Measurements from ENCODE around the gene QRFP. TPM values are rescaled to one million over a fixed set of nuclear protein-coding genes. Genes with fewer than 3 reads are reported as not detected.

Gene QRFP
- total and polyA plus RNA-seq, 2 of the 8 experiments (the other 6 are each of a cell fraction or from before 2014, with no cell fraction given): not detected

DNA sequence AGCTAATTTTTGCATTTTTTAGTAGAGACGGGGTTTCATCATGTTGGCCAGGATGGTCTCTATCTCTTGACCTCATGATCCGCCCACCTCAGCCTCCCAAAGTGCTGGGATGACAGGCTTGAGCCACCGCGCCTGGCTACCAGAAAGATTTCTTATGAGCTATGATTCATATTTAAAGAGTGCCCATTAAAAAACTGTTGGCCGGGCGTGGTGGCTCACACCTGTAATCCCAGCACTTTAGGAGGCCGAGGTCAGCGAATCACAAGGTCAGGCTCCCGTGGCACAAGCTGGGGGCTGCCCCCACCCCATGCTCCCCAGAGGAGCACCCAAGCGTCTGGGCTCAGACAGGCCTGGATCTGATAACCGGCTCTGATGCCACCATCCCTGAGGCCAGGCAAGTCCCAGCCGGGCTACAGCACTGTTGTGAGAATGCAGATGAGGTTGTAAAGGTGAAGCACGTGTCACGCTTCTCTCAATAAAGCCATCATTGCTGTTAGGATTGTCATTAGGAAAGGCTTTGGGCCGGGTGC, 13.9 kb downstream of the QRFP start:
- no peak overlapping the region for H3K14ac ChIP-seq (ENCODE audit: insufficient read length)
- no peak overlapping the region for H4K91ac ChIP-seq (replicated peaks; ENCODE audit: insufficient read length, low read length)
- H3K4ac ChIP-seq (replicated peaks; ENCODE audit: insufficient read length, low read depth, low read length): no peak overlapping the region
- H2AFZ ChIP-seq (ENCODE audit: low read length): no peak overlapping the region
- no peaks in the 10 kb centered on the region for H3K4me1 ChIP-seq (replicated peaks in 1 of 4; ENCODE audit: control insufficient read depth in 3 of 4, insufficient read depth in 4 of 4, low read length in 3 of 4)
- no peak overlapping the region for H2BK15ac ChIP-seq (ENCODE audit: low read length)
- H3K18ac ChIP-seq (ENCODE audit: extremely low read depth, low read length): no peak overlapping the region
- no peak overlapping the region for H4K8ac ChIP-seq (ENCODE audit: extremely low read depth, insufficient read depth, low read length)
- ChIA-PET POLR2A (ENCODE audit: partially characterized antibody) (no interaction called here), CTCF (ENCODE audit: partially characterized antibody) (interaction anchor here (0.7 to 5.6 kb wide), 6 partner anchors 12 to 182 kb away, joined by 3 to 29 read pairs (median 4); no protein-coding TSS in a partner anchor)
- 94% methylated on average over 15 of the region's 15 CpGs; no CpG with 5 or more reads in 1 of the 2 experiments for WGBS, 2 experiments (ENCODE audit: extremely low coverage in 1 of 2, insufficient coverage in 1 of 2, insufficient read length in 1 of 2, insufficient replicate concordance in 2 of 2, low coverage in 1 of 2, low lambda C conversion rate in 2 of 2, missing lambda C conversion rate in 1 of 2)
- peaks cover 42 to 89% (median 76%) of the 10 kb centered on the region in 4 experiments for H3K36me3 ChIP-seq (ENCODE audit: control insufficient read depth in 2 of 4, insufficient read depth in 4 of 4, low read length in 3 of 4)
- H3K27me3 ChIP-seq (replicated peaks in 1 of 4; ENCODE audit: control insufficient read depth in 3 of 4, extremely low read depth in 1 of 4, insufficient read depth in 3 of 4, low read length in 3 of 4): no peaks in the 10 kb centered on the region
- H2AK5ac ChIP-seq (ENCODE audit: low read depth, low read length): no peak overlapping the region
- H3K9ac ChIP-seq (replicated peaks in 1 of 4; ENCODE audit: extremely low read depth in 1 of 4, low read depth in 3 of 4, low read length in 3 of 4): no peak overlapping the region
- no peak overlapping the region for H2BK20ac ChIP-seq (ENCODE audit: low read length)
- H3K4me3 ChIP-seq (ENCODE audit: extremely low read depth in 1 of 4, insufficient read depth in 2 of 4, low read depth in 3 of 4, low read length in 4 of 4): no peak overlapping the region
- H2BK12ac ChIP-seq (ENCODE audit: low read depth, low read length): no peak overlapping the region
- H3K79me1 ChIP-seq (ENCODE audit: low read depth, low read length): 0 out of 2 replicates have a peak, but pooled peaks cover 3% of the 10 kb centered on the region
- H4K5ac ChIP-seq (ENCODE audit: insufficient read length, low read depth, low read length): no peak overlapping the region
- FAIRE-seq (no peak), DNase-seq (ENCODE audit: low read depth in 1 of 2, low spot score in 2 of 2) (no peak)
- no peaks in the 10 kb centered on the region for H3K9me3 ChIP-seq (ENCODE audit: insufficient read depth in 2 of 2, low read depth in 1 of 2, low read length in 1 of 2)
- no peaks in the 10 kb centered on the region for H3K23me2 ChIP-seq (ENCODE audit: low read depth, low read length)
- H3K4me2 ChIP-seq (ENCODE audit: insufficient read depth in 1 of 2, low read depth in 2 of 2, low read length in 2 of 2): no peak overlapping the region
- H4K20me1 ChIP-seq (replicated peaks in 1 of 2; ENCODE audit: control insufficient read depth in 1 of 2, insufficient read depth in 2 of 2, low read length in 2 of 2): peaks cover 1 to 13% of the 10 kb centered on the region in 2 experiments
- H3K23ac ChIP-seq (ENCODE audit: insufficient read length): no peak overlapping the region
- H2BK120ac ChIP-seq (replicated peaks; ENCODE audit: low read depth, low read length): no peak overlapping the region
- no peak overlapping the region for H3K56ac ChIP-seq (replicated peaks; ENCODE audit: insufficient read length, low read depth, low read length)
- H3K27ac ChIP-seq (ENCODE audit: low read depth, low read length): no peak overlapping the region; the same call in 1 of the 2 replicates
- H2BK5ac ChIP-seq (ENCODE audit: low read depth, low read length): no peak overlapping the region
- no peaks in the 10 kb centered on the region for H3K79me2 ChIP-seq (ENCODE audit: control insufficient read depth in 1 of 2, insufficient read depth in 2 of 2, low read length in 2 of 2)
- TF ChIP-seq TAF7 (optimal IDR thresholded peaks at IDR 0.05; ENCODE audit: borderline replicate concordance, low read depth, low read length) (no peak), TEAD4 (IDR thresholded peaks at IDR 0.05; ENCODE audit: low read depth, low read length) (no peak), NANOG (IDR thresholded peaks at IDR 0.05; ENCODE audit: insufficient read depth, low read depth, low read length, poor library complexity, severe bottlenecking) (no peak), CEBPB (IDR thresholded peaks at IDR 0.05; ENCODE audit: low read depth, low read length) (no peak), RFX5 (IDR thresholded peaks at IDR 0.05; ENCODE audit: borderline replicate concordance, low read depth, low read length) (no peak), SP2 (IDR thresholded peaks at IDR 0.05; ENCODE audit: low read length) (no peak), KDM4A (IDR thresholded peaks at IDR 0.05; ENCODE audit: low read depth, low read length, severe bottlenecking) (no peak), CHD2 (IDR thresholded peaks at IDR 0.05; ENCODE audit: low read length) (no peak), TCF12 (IDR thresholded peaks at IDR 0.05; ENCODE audit: low read depth, low read length) (no peak), RXRA (IDR thresholded peaks at IDR 0.05; ENCODE audit: insufficient read depth, low read depth, low read length) (no peak), SUZ12 (IDR thresholded peaks at IDR 0.05; ENCODE audit: low read length) (no peak), CTBP2 (IDR thresholded peaks at IDR 0.05; ENCODE audit: borderline replicate concordance, insufficient read depth, insufficient read length, low read length) (no peak), NRF1 (IDR thresholded peaks at IDR 0.05; ENCODE audit: low read depth, low read length) (no peak), EP300 (IDR thresholded peaks at IDR 0.05; ENCODE audit: borderline replicate concordance in 1 of 2, low read depth in 2 of 2, low read length in 2 of 2) (no peak)

All from H1 (cell line).